Germinal center (tissue), 1 donor: ENCODE measurements around the gene SMIM28.
"Not testable (repeated sequence)": the region's sequence is repeated elsewhere in the genome, so short reads cannot be mapped to it uniquely, and the experiment has no call there.

Source experiments
- DNase-seq: peaks from one replicate; pipeline ENCODE4 v3.0.0; 2012; ENCODE audit warnings: mixed read lengths, low spot score

SMIM28 gene

GRCh38 chr6:138405816-138406413 lies 28.2 kb downstream of the SMIM28 start:
- no peak for DNase-seq

DNA sequence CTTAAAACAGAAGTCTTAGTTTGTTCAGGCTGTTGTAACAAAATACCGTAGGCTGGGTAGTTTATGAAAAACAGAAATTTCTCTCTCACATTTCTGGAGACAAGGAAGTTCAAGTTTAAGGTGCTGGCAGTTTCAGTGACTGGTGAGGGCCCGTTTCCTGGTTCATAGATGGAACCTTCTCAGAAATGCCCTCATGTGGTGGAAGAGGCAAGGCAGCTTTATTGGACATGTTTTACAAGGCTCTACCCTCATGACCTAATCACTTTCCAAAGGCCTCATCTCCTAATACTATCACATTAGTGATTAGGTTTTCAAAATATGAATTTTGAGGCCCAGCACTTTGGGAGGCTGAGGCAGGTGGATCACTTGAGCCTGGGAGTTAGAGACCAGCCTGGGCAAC lies 28.7 kb downstream of the SMIM28 start:
- no peak for DNase-seq

GRCh38 chr6:138410048-138410735 lies 32.5 kb downstream of the SMIM28 start:
- no peak for DNase-seq

- no peak for DNase-seq
Observed at GRCh38 chr6:138410972-138411880, 33.5 kb downstream of the SMIM28 start.

GRCh38 chr6:138415125-138415524 lies 37.4 kb downstream of the SMIM28 start:
- DNase-seq = no peak

- DNase-seq = no peak
Observed at GRCh38 chr6:138416206-138416605, 38.5 kb downstream of the SMIM28 start.

DNA sequence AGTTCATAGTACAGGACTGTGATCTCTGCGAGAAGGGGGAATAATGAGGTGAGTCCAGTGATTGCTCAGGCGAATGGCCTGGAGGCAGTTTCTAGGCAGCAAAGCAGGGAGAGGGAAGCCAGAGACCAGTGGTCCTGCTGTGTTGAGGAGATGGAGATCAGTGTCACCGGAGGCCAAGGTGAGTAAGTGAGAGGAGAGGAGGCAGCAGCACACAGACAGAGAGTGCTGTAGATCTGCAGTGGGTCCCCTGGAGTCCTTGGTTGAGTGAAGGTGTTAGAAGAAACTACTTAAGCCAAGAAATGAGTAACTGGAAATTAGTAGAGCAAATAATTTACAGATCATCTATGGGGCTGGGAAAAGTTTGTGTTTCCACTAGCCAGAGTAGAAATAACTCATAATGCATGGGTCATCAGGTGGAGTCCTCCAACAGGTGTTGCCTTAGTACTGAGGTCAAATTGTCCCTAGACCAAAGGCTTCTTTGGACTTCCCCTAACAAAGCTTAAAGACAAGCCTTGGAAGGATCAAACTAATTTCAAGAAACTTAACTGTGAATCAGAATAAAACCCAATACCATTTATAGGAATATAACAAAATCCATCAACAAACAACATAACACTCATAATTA lies 39.9 kb downstream of the SMIM28 start:
- DNase-seq = no peak

- DNase-seq = no peak
Observed at GRCh38 chr6:138418118-138418742, 40.5 kb downstream of the SMIM28 start.

DNA sequence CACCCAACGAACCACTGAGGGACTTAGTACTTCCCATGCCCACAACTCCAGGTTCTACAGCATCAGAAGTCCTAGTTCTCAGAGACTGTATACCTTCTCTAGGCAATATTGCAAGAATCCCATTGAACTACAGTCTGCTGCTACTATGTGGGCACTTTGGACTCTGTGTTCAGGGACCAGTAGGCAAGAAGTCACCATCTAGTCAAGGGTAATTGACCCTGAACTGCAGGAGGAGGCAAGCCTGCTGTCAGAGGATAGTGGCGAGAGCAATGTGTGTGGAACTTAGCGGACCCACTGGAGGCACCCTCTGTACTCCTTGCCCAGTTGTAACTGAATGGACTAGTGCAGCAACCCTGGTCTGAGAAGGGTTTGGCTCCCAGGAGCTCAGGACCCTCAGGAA lies 42.1 kb downstream of the SMIM28 start:
- no peak for DNase-seq

GRCh38 chr6:138420356-138420755 lies 42.7 kb downstream of the SMIM28 start:
- no peak for DNase-seq

DNA sequence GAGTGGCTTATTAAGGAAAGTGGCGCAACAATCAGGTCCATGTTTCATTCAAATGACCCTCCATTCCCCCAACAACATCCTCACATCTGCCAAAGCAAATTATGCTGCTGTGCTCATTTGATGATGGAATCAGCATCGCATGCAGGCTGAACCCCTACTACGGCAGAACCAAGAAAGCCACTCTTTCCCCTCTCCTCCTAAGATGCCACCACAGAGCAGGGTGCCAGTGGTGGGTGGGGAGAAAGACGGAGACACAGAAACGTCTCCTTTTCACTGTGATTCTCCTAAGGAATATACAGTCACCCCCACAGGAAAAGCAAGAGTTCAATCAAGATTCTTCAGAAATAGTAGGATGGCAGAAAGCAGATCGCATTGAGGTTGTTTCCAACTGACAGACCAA lies 43.4 kb downstream of the SMIM28 start:
- no peak for DNase-seq

- DNase-seq = no peak
Observed at GRCh38 chr6:138421608-138422007, 43.9 kb downstream of the SMIM28 start.

- no peak for DNase-seq
Observed at GRCh38 chr6:138422861-138423260, 45.2 kb downstream of the SMIM28 start.

DNA sequence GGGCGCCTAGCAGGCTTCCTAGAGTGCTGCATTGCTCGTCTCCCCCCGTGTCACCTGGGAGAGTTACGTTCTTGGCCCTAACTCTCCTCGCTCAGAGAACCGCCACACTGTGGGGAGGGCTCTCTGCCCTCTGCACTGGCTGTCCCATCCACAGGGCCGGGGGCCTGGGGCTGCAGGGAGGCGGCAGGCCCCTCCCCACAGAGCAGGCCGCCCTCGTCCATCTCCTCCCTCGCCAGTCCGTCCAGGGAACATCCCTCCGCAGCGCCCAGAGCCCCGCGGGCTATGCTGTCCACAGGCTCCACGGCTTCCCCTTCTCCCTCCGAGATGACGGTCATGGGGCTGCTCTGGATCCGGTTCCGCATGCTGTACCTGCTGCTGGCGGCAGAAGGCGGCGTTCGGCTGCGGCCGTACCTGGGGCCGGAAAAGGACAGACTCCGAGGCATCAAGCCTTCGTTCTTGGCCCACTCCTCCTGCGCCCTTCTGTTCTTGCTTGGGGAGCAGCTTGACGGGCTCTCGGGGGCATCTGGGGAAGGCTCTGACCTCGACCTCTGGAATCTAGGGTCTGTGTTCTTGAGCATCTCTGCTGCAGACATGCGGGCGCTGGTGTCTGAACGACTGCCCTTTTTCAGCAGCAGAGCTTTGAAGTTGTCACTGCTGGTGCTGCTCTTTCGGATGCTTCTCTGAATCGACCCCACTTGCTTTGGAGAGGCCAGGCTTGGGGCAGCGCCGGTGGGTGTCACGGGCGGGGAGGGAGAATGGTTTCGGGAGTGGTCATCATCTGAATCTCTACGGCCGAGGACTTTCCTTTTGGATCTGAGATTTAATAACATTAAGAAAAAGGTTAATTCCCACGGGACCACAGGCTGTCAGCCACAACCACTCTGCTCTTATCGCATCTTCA lies 46.5 kb downstream of the SMIM28 start:
- DNase-seq = no peak

- DNase-seq = not testable (repeated sequence)
Observed at GRCh38 chr6:138425256-138425655, 47.6 kb downstream of the SMIM28 start.

DNA sequence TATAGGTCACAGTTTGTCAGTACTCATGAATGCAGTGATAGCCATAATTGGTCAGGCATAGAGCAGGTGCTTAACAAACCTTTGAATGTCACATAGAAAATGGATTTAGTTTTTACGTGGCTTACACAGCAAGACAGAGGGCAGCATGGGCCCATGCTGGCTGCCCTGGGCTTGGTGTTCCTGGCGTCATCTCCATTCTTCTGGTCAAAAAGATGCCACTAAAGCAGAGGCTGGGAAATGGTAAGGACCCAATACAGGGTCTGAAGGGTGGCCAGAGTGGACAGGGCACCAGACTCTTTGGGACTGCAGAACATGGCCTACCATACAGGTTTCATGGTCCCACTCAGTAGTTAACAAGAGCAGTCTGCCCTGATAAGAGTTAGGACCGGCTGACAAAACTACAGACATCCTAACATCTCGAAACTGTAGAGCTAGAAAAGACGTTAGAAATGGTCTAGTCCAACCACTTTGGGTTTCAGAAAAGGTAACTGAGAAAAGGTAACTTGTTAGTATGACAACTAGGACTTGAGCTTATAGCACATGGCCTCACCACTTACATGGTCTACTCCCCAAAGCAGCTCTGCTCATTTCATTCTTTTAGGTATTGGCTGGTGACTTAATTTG lies 48.9 kb downstream of the SMIM28 start:
- DNase-seq = no peak

- no peak for DNase-seq
Observed at GRCh38 chr6:138427701-138428100, 50.0 kb downstream of the SMIM28 start.

GRCh38 chr6:138428944-138429598 lies 51.4 kb downstream of the SMIM28 start:
- peak; percentile 39 for DNase-seq

DNA sequence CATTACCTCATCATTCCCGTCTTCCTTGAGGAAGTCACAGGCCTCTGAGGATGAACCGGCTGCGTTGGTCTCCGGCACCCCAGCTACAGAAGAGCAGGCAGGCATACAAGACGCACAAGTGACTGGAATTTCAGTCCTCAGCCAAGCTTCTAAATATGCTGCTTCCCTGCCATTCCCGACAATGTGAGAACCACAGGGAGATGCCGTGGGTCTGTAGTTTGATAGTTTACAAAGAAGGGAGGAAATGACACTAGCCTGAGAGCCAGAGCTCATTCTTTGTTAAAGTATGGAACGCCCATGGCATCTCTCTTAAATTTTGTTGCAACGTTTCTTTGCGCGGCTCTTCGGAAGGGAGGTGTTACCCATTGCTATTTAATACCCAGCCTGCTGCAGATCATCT lies 52.1 kb downstream of the SMIM28 start:
- no peak for DNase-seq
